Measurements from ENCODE around the gene FANK1. TPM values are rescaled to one million over a fixed set of nuclear protein-coding genes. Genes with fewer than 3 reads are reported as not detected.

FANK1 gene
- total RNA-seq, 1 experiment from 2014 or later: 1.4 TPM

DNA sequence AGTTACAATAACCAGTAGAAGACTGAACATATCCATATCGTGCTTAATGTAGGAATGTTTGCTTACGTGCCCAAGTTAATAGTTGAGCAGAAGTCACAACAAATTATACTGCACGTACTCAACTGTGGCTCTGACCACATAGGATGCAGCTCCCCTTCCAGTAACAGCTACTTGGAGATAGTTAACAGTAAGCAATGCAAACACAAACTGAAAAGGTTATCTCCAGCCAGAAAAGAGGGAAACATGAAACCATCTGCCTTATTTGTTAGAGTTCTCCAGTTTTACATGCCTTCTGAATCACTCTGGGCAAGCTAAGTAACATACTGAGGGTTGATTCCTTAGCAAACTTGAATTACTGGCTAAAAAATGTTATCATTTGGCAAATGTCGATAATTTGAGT, 25.0 kb upstream of the FANK1 start:
- no peak overlapping the region for H3K4me3 ChIP-seq (ENCODE audit: low read depth, low read length, poor library complexity, severe bottlenecking)
- no peak for TF ChIP-seq EZH2 (IDR thresholded peaks at IDR 0.05; ENCODE audit: borderline replicate concordance, low read depth, low read length, poor library complexity, severe bottlenecking)
- TF ChIP-seq, protein P1, sequence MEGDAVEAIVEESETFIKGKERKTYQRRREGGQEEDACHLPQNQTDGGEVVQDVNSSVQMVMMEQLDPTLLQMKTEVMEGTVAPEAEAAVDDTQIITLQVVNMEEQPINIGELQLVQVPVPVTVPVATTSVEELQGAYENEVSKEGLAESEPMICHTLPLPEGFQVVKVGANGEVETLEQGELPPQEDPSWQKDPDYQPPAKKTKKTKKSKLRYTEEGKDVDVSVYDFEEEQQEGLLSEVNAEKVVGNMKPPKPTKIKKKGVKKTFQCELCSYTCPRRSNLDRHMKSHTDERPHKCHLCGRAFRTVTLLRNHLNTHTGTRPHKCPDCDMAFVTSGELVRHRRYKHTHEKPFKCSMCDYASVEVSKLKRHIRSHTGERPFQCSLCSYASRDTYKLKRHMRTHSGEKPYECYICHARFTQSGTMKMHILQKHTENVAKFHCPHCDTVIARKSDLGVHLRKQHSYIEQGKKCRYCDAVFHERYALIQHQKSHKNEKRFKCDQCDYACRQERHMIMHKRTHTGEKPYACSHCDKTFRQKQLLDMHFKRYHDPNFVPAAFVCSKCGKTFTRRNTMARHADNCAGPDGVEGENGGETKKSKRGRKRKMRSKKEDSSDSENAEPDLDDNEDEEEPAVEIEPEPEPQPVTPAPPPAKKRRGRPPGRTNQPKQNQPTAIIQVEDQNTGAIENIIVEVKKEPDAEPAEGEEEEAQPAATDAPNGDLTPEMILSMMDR (conservative IDR thresholded peaks at IDR 0.05; ENCODE audit: low read depth, low read length): no peak
- DNase-seq (ENCODE audit: low spot score): no peak
- H3K36me3 ChIP-seq (ENCODE audit: insufficient read depth, low read length, poor library complexity, severe bottlenecking): peaks cover 4% of the 10 kb centered on the region
- no TSS peak for BruUV-seq (replicated peaks)
- intact Hi-C loops (cut with micrococcal nuclease; ENCODE audit: unreplicated experiment): no loop called here
- ChIA-PET CTCF (no interaction called here), POLR2A (ENCODE audit: low non-redundant PET) (no interaction called here)
- peaks cover 4% of the 10 kb centered on the region for H3K9me3 ChIP-seq (ENCODE audit: low read depth, low read length, poor library complexity, severe bottlenecking)
- H3K27ac ChIP-seq (ENCODE audit: low read depth, low read length, poor library complexity, severe bottlenecking): no peak overlapping the region
- no peaks in the 10 kb centered on the region for H3K27me3 ChIP-seq (replicated peaks; ENCODE audit: insufficient read depth, low read depth, low read length, poor library complexity)
- no peaks in the 10 kb centered on the region for H3K4me1 ChIP-seq (ENCODE audit: insufficient read depth, low read length, poor library complexity, severe bottlenecking)

DNA sequence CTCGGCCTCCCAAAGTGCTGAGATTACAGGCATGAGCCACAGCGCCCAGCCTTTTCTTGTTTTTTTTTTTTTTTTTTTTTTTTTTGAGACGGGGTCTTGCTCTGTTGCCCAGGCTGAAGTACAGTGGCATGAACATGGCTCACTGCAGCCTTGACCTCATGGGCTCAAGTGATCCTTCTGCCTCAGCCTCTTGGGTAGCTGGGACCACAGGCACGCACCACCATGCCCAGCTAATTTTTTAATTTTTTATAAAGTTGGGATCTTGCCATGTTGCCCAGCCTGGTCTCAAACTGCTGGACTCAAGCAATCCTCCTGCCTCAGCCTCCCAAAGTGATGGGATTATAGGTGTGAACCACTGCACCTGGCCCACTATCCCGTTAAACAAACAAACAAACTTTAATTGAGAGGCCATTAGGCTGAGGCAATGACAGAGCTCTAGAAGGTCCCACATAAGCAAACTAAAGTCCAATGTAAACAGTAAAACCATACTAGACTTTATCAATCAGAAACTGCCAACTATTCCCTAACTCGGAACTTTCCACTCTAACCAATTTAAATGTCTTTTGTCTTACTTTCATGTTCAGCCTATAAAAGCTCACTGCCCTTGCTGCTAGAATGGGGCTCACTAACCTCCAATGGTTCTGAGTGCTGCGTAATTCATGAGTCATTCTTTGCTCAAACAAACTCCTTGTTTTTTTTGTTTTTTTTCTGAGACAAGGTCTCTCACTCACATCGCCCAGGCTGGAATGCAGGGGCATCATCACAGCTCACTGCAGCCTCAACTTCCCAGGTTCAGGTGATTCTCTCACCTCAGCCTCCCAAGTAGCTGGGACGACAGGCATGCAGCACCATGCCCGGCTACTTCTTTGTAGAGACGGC, 17.2 kb upstream of the FANK1 start:
- H3K4me3 ChIP-seq (ENCODE audit: low read depth, low read length, poor library complexity, severe bottlenecking): no peak overlapping the region
- intact Hi-C loops (cut with micrococcal nuclease; ENCODE audit: unreplicated experiment): no loop called here

GRCh38 chr10:125880719-125881118, 15.6 kb upstream of the FANK1 start:
- DNase-seq (ENCODE audit: low spot score): no peak
- no peak overlapping the region for H3K4me3 ChIP-seq (ENCODE audit: low read depth, low read length, poor library complexity, severe bottlenecking)
- ChIA-PET POLR2A (ENCODE audit: low non-redundant PET) (no interaction called here), CTCF (no interaction called here)
- H3K27ac ChIP-seq (ENCODE audit: low read depth, low read length, poor library complexity, severe bottlenecking): no peak overlapping the region
- TF ChIP-seq EZH2 (IDR thresholded peaks at IDR 0.05; ENCODE audit: borderline replicate concordance, low read depth, low read length, poor library complexity, severe bottlenecking): no peak
- TF ChIP-seq, protein P1 (conservative IDR thresholded peaks at IDR 0.05; ENCODE audit: low read depth, low read length): no peak
- intact Hi-C loops (cut with micrococcal nuclease; ENCODE audit: unreplicated experiment): no loop called here
- H3K36me3 ChIP-seq (ENCODE audit: insufficient read depth, low read length, poor library complexity, severe bottlenecking): peaks cover 14% of the 10 kb centered on the region
- H3K27me3 ChIP-seq (replicated peaks; ENCODE audit: insufficient read depth, low read depth, low read length, poor library complexity): no peaks in the 10 kb centered on the region
- no TSS peak for BruUV-seq (replicated peaks)
- H3K4me1 ChIP-seq (ENCODE audit: insufficient read depth, low read length, poor library complexity, severe bottlenecking): no peaks in the 10 kb centered on the region
- H3K9me3 ChIP-seq (ENCODE audit: low read depth, low read length, poor library complexity, severe bottlenecking): peaks cover 7% of the 10 kb centered on the region

More for the DNA sequence above, 17.2 kb upstream of the FANK1 start:
- POLR2A ChIA-PET (ENCODE audit: low non-redundant PET): no interaction called here
- Histone ChIP-seq H3K9me3 (ENCODE audit: low read depth, low read length, poor library complexity, severe bottlenecking) (peaks cover 7% of the 10 kb centered on the region), H3K27me3 (replicated peaks; ENCODE audit: insufficient read depth, low read depth, low read length, poor library complexity) (no peaks in the 10 kb centered on the region), H3K27ac (ENCODE audit: low read depth, low read length, poor library complexity, severe bottlenecking) (no peak overlapping the region), H3K4me1 (ENCODE audit: insufficient read depth, low read length, poor library complexity, severe bottlenecking) (no peaks in the 10 kb centered on the region), H3K36me3 (ENCODE audit: insufficient read depth, low read length, poor library complexity, severe bottlenecking) (peaks cover 14% of the 10 kb centered on the region)
- DNase-seq (ENCODE audit: low spot score): no peak
- CTCF ChIA-PET: no interaction called here
- no peak for TF ChIP-seq EZH2 (IDR thresholded peaks at IDR 0.05; ENCODE audit: borderline replicate concordance, low read depth, low read length, poor library complexity, severe bottlenecking)
- TF ChIP-seq, protein P1 (conservative IDR thresholded peaks at IDR 0.05; ENCODE audit: low read depth, low read length): no peak
- BruUV-seq (replicated peaks): no TSS peak
